Osteoblast (primary cell): ENCODE results near the gene CTNND2. TPM values are rescaled to one million over a fixed set of nuclear protein-coding genes. Genes with fewer than 3 reads are reported as not detected.

Experiments used
- DNase-seq: peaks from one replicate; pipeline ENCODE4 v3.0.0; 2011; ENCODE audit warnings: low spot score, mixed read lengths; ENCODE audit not compliant: insufficient read length; ENCODE audit errors: missing footprints
- H2AFZ ChIP-seq: 2 replicates; pipeline ENCODE4 v1.6.0; 2011; ENCODE audit warnings: mild to moderate bottlenecking, low read length
- H3K27ac ChIP-seq: 2 replicates; pipeline ENCODE4 v1.5.1; 2011; ENCODE audit warnings: mild to moderate bottlenecking, low read depth, low read length, moderate library complexity
- H3K27me3 ChIP-seq: 2 replicates; pipeline ENCODE4 v1.6.0; 2012; ENCODE audit warnings: mild to moderate bottlenecking, control low read depth, inconsistent platforms, low read length, moderate library complexity; ENCODE audit not compliant: insufficient read depth
- H3K36me3 ChIP-seq: 2 replicates; pipeline ENCODE4 v1.5.1; 2011; ENCODE audit warnings: mild to moderate bottlenecking, low read length, control low read depth, moderate library complexity; ENCODE audit not compliant: insufficient read depth
- H3K4me1 ChIP-seq: 2 replicates; pipeline ENCODE4 v1.5.1; 2011; ENCODE audit warnings: mild to moderate bottlenecking, low read length, control low read depth, moderate library complexity; ENCODE audit not compliant: insufficient read depth
- H3K4me2 ChIP-seq: 2 replicates; pipeline ENCODE4 v1.6.0; 2011; ENCODE audit warnings: mild to moderate bottlenecking, low read length; ENCODE audit not compliant: insufficient read depth
- H3K4me3 ChIP-seq: fragments of 200-600 bp; sonication (generic); 3 replicates; pipeline ENCODE4 v1.5.1; 2012; ENCODE audit warnings: mild to moderate bottlenecking, low read length, inconsistent platforms; ENCODE audit not compliant: insufficient read depth
- H3K79me2 ChIP-seq: 2 replicates; pipeline ENCODE4 v1.6.0; 2012; ENCODE audit warnings: mild to moderate bottlenecking, low read length, control low read depth, inconsistent platforms; ENCODE audit not compliant: insufficient read depth
- H3K9me3 ChIP-seq: 2 replicates; pipeline ENCODE4 v1.5.1; 2011; ENCODE audit warnings: low read depth, low read length, control low read depth
- H4K20me1 ChIP-seq: 2 replicates; pipeline ENCODE4 v1.6.0; 2012; ENCODE audit warnings: mild to moderate bottlenecking, low read length, control low read depth; ENCODE audit not compliant: insufficient read depth
- CTCF ChIP-seq: IDR thresholded peaks from 2 replicates; pipeline ENCODE4 v1.5.1; 2011; ENCODE audit warnings: mild to moderate bottlenecking, low read depth, low read length, moderate library complexity; ENCODE audit errors: extremely low read depth
- total RNA-seq: library from RNA; depleted of rRNA; stranded (reverse); fragments of >200 nt; gene quantifications from 2 replicates; pipeline ENCODE4 v1.2.3, GENCODE V29; 2012

CTNND2 gene
- total RNA-seq, 1 donor, result not detected

- no peak for DNase-seq
- no peaks in the 10 kb centered on the region for H3K36me3 ChIP-seq
- no peak for TF ChIP-seq CTCF
Measured at GRCh38 chr5:11888221-11888620, 16.0 kb downstream of the CTNND2 start.

GRCh38 chr5:11878814-11879213 is 25.4 kb downstream of the CTNND2 start:
- Histone ChIP-seq H3K4me1 (no peaks in the 10 kb centered on the region), H3K4me3 (no peak overlapping the region), H2AFZ (no peak overlapping the region), H3K4me2 (no peak overlapping the region), H3K79me2 (no peaks in the 10 kb centered on the region), H3K36me3 (no peaks in the 10 kb centered on the region), H4K20me1 (no peaks in the 10 kb centered on the region), H3K9me3 (no peaks in the 10 kb centered on the region), H3K27ac (no peak overlapping the region), H3K27me3 (no peaks in the 10 kb centered on the region)
- no peak for TF ChIP-seq CTCF
- DNase-seq, result no peak

More at GRCh38 chr5:11888221-11888620, 16.0 kb downstream of the CTNND2 start:
- Histone ChIP-seq H3K27me3 (no peaks in the 10 kb centered on the region), H4K20me1 (no peaks in the 10 kb centered on the region), H3K9me3 (no peaks in the 10 kb centered on the region), H3K4me3 (no peak overlapping the region), H2AFZ (no peak overlapping the region), H3K79me2 (no peaks in the 10 kb centered on the region), H3K27ac (no peak overlapping the region), H3K4me1 (no peaks in the 10 kb centered on the region), H3K4me2 (no peak overlapping the region)

GRCh38 chr5:11873587-11873986 is 30.7 kb downstream of the CTNND2 start:
- Histone ChIP-seq H3K4me1 (no peaks in the 10 kb centered on the region), H3K79me2 (no peaks in the 10 kb centered on the region)

GRCh38 chr5:11869203-11869602 is 35.0 kb downstream of the CTNND2 start:
- H2AFZ ChIP-seq, result no peak overlapping the region

More at GRCh38 chr5:11873587-11873986, 30.7 kb downstream of the CTNND2 start:
- Histone ChIP-seq H3K9me3 (peaks cover 3% of the 10 kb centered on the region), H2AFZ (no peak overlapping the region), H4K20me1 (no peaks in the 10 kb centered on the region), H3K27me3 (no peaks in the 10 kb centered on the region), H3K4me2 (no peak overlapping the region), H3K27ac (no peak overlapping the region), H3K36me3 (no peaks in the 10 kb centered on the region), H3K4me3 (no peak overlapping the region)
- no peak for DNase-seq
- no peak for TF ChIP-seq CTCF

More at GRCh38 chr5:11869203-11869602, 35.0 kb downstream of the CTNND2 start:
- TF ChIP-seq CTCF, result no peak
- Histone ChIP-seq H3K27ac (no peak overlapping the region), H3K4me2 (no peak overlapping the region), H3K79me2 (no peaks in the 10 kb centered on the region), H4K20me1 (no peaks in the 10 kb centered on the region), H3K4me1 (no peaks in the 10 kb centered on the region), H3K27me3 (no peaks in the 10 kb centered on the region), H3K9me3 (peaks cover 3% of the 10 kb centered on the region), H3K36me3 (no peaks in the 10 kb centered on the region), H3K4me3 (no peak overlapping the region)
- DNase-seq, result no peak
